ENCODE measurements around the gene C14orf132.
"Not testable (repeated sequence)": the region's sequence is repeated elsewhere in the genome, so short reads cannot be mapped to it uniquely, and the experiment has no call there.

Gene C14orf132

DNA sequence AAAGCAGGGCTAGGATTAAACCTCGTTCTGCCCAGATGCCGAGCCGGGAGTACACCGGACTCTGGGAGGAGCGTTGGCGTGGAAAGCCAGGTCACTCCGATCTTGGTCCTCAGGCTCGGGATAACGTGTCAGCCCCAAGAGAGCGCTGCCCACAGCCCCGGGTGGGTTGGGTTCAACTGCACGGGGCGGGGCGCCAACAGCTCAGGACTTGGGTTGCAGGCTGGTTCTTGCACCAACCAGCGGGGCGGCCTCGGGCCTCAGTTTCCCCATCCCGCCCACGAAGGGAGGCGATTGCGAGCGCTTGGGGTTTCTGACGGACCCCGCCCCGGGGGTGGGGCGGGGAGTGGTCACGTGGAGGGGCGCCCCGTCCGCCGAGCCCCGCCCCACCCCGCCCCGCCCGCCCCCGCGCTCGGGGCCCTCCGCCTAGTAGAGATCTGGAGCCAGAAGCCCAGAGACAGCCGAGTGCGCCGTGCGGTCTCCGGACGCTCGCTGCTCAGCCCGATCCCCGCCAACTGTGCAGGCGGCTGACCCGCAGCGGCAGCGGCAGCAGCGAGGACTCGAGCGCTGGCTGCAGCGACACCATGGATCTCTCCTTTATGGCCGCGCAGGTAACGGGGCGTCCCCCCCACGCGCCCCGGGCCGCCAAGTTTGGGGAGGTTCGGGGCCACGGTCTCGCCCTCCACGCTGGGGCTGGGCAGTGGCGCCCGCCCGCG lies at the start of gene C14orf132:
TSS of gene C14orf132 (plus strand) at position 443 of the 713 bp plus-strand sequence. CDS start at position 582, 139 bp downstream.
- DNase-seq = no peak

DNA sequence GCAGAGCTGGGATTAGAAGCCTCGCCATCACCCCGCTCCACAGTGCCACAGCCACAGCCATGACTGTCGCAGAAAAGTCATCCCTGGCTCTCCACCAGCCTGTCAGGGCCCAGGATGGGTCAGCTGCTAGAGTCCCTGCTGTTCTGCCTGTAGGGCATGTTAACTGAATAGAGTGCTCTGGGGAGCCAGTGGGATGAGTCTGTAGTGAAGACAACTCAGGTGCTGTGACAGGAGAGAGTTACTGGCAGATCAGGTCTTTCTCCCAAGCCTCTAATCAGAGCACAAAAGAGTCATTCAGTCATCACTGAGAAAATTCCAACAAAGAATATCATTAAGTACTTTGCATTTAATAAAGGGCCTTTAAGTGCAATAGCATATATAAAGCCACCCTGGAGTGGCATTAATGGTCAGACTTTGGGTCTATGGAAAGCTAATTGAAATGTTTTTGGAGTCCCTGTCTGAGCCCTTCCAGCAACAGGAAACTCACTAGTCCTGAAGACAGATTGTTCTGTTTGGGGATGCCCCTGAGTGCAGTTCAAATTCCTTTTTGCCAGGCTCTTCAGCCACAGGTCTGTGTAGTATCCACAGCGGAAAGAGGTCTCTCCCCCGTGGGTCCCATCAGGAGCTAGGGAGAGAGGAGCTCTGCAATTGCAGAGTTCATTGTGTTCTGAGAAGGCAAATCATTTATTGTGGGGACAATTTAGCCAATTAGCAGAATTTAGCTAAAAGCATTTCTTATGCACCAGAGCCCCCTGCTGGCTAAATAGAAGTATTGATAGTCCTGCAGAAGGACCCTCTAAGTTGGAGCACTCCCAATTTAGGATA lies 45.2 kb upstream of the C14orf132 start:
- DNase-seq = peak; percentile 16

DNA sequence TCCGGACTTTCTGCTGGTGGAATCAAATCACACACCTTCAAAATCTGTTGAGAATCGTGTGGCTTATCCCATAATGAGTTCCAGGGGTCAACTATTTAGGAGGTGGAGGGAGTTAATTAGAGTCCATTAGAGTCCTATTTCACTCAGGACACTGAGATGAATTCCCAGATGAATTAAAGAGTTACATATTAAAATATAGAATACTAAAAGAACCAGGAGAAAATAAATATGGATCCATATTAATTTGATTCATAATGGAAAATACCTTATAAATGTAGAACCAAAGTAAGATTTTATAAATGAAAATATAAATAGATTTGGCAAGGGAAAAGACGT lies 44.6 kb upstream of the C14orf132 start:
- DNase-seq = no peak

DNA sequence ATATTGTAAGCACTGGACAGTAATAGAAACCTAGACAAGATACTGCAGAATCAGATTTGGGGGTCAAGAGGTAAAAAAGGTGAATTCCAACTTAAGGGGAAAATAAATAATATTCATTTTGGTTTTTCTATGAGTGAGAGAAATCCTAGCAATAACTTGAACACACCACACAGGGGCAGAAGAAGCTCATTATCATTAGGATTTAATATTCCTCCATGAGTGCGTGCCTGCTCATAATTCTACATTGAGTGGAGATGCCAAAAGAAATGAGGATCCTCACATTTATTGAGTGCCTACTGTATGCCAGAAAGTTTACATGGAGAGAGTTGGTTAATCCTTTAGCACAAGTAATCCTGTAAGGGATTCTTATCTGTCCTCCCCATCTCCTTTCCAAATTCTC lies 40.5 kb upstream of the C14orf132 start:
- peak; percentile 31 for DNase-seq

DNA sequence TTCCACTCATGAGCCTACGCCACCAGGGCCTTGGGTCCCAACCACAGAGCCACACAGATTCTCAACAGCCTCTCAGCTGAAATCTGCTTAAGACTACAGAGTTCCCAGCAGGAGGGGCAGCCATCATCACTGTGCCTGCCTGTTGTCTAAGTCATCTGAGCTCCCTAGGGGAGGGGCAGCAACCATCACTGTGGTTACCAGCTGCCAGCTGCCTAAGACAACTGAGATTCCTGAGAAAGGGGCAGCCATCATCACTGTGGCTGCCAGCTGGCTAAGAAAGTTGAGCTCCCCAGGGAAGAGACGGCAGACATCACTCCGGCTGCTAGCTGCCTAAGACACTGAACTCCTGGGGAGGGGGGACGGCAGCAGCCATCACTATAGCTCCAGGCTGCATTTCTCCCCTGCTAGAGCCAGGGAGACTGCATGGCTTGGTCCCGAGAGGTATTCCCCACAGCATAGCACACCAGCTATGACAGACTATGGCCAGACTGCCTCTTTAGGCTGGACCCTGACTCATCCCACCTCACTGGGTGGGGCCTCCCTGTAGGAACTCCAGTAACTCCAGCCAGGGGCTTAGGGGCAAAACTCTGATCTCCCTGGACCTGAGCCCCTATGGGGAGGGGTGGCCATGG lies 37.2 kb upstream of the C14orf132 start:
- DNase-seq = peak; percentile 81

DNA sequence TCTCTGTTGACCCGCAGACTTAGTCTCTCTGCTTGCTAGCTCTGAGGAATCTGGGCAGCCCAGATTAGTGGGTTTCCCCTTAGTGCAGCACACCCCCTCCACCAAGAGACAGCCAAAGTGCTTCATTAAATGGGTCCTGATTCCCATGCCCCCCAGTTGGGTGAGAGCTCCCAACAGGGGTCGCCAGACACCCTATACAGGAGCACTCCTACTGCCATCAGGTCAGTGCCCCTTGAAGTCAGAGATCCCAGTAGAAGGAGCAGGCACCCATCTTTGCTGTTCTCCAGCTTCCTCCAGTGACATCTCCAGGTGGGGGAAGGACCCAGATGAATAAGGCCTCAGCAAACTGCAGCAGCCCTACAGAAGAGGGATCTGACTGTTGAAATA lies 36.7 kb upstream of the C14orf132 start:
- DNase-seq = no peak

DNA sequence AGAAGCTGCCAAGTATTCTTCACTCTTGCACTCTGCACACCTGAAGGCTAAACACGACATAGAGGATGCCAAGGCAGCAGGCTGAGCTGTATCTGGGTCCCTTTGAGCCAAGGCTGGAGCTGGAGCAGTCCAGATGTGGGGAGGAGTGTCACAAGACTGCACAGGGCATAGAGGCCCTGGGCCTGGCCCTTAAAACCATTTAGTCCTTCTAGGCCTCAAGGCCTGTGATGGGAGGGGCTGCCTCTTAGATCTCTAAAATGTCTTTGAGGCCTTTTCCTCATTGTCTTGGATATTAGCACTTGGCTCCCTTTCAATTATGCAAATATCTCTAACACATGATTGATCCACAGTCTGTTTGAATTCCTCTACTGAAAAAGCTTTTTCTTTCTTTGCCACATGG lies 28.0 kb upstream of the C14orf132 start:
- DNase-seq = no peak

DNA sequence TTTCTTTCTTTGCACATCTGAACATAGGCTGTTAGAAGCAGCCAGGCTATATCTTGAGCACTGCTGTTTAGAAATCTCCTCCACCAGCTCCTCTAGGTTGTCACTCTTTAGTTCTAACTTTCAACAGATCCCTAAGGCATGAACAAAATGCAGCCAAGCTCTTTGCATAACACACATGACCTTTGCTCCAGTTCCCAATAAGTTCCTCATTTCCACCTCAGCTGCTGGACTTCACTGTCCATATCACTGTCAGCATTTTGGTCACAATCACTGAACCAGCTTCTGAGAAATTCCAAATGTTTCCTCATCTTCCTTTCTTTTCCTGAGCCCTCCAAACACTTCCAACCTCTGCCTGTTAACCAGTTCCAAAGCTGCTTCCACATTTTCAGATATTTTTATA lies 27.6 kb upstream of the C14orf132 start:
- no peak for DNase-seq

DNA sequence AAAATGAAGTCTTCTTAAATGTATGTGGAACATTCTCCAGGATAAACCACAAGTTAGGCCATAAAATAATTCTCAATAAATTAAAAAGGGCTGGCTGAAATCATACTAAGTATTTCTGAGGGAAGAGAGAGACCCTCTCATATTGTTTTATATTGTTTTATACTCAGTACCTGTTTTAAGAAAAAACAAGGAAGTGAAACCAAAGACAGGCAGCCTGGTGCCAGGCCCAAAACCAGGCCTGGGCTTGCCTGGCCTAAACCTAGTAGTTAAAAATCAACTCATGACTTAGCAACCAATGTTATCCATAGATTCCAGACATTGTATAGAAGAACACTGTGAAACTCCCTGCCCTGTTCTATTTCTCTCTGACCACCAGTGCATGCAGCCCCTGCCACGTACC lies 26.4 kb upstream of the C14orf132 start:
- not testable (repeated sequence) for DNase-seq

DNA sequence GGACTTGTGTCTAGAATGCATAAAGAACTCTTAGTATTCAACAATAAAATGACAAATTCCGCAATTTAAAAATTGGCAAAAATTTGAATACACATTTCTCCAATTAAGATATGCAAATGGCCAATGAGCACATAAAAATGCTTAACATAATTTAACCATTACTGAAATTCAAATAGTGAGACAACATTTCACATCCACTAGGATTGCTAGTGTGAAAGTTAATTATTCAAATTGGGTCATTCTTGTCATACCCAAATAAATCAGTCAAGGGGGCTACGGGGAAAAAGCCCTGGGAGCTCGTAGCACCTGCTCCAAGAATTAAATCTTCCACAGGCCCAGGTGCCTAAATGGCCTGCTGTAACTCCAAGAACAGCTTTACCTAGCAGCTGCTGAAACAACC lies 25.0 kb upstream of the C14orf132 start:
- no peak for DNase-seq

DNA sequence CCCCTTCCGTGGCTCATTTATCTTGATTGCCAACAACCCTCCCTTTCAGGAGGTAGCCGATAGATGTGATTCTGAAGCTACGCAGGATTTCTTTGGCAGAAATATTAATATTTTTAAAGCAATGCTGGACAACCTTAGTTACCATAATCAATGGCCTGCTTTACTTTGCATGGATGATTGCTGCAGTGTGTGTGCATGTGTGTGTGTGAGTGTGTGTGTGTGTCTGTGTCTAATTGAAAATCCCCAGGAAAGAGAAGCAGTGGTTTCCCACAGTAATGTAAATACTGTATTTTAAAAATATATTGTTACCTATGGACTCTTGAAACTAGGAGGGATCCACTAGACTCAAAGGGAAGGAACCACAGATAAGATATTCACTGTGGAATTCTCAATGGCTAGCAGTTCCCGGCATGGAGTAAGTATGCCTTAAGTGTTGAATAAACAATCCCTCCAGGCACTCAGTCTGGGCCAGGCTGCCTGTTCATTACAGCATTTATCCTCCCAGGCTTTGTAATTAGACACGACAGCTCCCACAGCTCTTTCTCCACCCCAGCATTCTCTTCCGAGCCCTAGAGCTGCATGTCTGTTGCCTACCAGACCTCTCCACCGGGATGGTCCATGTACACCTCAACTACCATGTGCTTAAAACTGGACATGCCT lies 22.5 kb upstream of the C14orf132 start:
- peak; percentile 58 for DNase-seq

DNA sequence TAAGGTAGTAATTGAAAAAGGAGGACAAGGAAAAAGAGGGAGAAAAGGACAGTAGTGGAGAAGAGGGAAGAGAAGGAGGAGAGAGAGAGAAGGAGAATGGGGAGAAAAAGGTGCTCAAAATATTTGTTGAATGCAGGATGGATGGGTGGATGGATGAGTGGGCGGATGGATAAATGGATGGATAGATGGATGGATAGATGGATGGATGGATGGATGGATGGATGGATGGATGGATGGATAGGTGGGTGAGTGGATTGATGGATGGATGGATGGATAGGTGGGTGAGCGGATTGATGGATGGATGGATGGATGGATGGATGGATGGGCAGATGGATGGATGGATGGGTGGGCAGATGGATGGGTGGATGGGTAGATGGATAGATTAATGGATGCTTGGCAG lies 21.3 kb upstream of the C14orf132 start:
- DNase-seq = no peak

DNA sequence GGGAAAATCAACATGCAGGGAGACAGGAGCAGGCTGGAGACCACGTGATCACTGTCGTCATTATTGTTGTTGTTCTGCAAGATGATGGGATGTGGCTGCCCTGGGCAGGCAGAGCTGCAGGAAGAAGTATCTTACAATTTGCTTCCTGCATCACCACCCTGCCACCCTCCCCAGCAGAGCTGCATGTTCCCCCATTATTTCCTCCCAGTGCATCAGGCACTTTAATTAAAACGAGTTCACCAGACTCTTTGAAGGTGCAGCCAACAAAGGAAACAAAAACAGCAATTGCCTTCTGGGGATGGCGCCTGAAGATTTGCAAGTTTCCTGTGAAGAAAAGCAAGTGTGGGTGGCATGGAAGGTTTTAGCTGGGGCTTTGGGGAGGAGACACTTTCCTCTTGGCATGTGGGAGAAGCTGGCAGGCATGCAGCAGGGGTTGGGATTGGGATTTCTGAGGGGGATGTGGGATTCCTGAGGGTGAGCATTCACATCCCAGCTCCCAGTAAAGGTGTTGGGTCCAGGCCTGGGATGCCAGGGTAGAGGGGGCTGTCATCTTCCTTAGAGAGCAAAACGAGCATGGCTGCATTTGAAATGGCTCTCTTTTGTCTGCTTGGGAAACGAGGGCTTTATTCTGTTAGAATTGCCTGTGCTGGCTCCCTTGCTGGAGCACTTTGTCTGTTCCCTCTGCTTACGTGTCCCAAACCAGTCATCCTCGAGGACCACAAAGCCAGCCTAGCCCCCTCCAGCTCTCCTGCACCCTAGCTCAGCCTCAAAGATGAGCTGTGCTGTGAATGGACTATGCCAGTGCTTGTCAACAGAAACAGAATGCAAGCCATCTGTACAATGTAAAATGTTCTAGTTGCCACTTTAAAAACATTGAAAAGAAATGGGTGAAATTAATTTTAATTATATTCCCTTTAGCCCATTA lies 11.5 kb upstream of the C14orf132 start:
- no peak for DNase-seq

DNA sequence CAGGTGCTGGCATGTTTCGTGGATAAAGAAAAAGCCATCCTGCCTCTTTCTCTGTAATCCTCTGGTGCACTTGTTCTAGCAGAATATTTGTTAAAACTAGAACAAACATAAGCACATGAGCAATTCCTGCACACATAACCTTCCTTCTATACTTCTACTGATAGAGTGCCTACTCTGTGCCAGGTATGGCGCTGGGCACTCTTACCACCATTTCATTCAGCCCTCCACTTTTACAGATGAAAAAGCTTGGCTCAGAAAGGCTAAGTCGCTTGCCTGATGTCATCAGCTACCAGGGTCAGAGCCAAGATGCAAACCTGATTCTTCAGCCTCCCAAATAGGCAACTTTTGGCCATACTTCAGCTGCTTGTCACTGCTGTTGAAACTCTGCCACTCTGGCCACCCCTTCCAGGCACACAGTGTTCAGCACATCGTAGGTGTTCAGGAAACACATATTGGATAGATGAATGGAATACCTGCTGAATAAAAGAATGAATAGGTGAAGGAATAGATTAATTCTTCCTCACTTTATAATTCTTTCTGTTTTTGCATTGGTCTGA lies 10.0 kb upstream of the C14orf132 start:
- no peak for DNase-seq

DNA sequence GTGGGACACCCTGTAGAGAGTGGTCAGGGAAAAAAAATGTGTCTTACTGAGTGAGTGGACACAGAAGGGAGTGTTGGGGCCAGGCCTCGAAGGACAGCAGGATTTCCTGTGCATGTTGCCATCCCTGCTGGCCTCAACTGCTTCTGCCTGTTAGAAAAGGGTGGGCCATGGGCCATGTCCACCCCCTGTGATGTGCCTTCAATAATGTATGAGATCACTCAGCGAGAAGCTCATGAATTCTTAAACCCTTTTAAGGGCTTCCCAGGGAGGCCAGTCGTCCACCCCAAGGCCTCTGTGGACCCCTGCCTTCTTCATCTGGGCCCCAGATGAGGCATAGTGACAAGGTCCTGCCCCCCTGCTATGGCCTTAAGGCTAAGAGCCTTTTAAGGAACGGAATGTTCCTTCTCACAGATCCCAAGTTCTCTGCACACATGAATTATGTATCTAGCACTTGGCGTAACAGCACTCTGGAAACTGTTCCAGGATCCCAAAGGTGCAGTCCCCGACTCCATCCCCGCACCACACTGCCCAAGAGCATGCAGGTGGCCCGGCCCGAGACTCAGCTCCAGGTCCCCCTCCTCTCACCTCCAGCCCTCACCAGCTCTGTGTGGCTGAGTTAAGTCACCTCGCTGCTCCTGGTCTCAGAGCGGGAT lies 8.9 kb upstream of the C14orf132 start:
- no peak for DNase-seq

DNA sequence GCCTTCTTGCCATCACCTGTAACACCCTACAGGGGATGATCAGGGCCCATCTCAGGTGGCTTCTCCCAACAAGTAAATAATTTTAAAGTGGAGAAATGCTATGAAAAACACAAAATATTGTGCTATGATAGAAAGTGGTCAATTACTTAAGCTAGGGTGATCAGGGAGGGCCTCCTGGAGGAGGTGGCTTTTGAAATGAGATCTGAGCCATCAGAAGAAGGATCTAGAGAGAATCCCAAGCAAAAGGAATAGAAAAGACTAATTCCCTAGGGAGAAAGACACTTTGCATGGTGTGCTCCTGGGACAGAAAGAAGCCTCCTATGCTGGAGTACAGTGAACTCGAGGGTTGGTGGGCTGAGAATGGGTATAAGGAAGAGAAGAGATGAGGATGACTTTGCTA lies 7.5 kb upstream of the C14orf132 start:
- DNase-seq = no peak

DNA sequence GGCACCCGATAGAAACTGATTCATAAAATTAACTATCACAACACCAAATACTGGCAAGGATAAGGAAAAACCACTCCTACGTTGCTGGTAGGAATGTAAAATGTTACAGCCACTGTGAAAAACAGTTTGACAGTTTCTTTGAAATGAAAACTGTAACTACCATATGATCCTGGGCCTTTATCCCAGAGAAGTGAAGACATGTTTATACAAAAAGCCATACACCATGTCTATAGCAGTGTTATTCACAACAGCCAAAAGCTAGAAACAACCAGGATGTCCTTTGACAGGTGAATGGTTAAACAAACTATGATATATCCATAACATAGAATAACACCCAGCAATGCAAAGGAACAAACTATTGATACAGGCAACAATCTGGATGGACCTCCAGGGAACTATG lies 3.7 kb upstream of the C14orf132 start:
- DNase-seq = no peak

DNA sequence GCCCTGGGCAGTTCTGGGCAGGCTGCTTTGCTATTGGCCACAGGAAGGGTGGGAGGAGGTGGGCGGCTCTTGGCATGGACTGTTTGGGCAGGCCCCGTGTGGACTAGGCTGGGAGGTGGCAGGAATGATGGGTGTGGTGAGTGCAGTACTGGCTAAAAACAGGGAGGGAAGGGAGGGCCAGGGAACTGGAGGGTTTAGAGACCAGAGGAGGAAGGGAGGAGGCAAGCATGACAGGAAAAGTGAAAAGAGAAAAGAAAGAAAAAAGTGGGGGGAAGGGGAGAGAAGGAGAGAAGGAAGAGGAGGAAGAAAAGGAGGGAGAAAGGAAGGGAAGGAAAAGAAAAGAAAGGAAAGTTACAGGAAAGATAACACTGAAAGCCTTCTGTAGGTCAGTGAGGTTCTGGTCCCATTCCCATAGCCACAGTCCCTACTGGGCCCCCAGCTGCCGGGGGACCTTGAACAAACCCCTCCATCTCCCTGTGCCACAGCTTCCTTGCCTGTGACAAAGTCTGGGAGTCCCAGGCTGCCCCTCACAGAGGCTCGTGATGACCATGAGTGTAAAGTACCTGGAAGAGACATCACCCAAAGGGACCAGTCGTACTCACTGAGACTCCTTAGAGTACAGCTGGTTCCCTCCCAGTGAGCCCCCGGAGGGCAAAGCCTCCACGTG lies 1.1 kb upstream of the C14orf132 start:
- no peak for DNase-seq

DNA sequence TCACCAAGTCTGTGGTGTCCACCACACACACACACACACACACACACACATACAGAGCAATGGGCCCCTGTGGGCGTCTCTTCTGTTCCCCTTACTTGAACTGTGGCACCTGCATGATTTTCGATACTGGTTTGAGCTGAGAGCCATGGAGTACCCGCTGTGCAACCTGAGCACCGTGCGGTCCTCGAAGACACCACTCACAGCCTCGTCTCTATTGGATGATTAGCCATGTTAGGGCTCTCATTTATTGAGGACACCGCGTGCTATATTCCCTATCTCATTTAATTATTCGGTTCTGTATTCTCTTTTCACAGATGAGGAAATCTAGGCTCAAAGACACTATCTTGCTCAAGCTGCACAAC lies 623 bp upstream of the C14orf132 start:
- no peak for DNase-seq

DNA sequence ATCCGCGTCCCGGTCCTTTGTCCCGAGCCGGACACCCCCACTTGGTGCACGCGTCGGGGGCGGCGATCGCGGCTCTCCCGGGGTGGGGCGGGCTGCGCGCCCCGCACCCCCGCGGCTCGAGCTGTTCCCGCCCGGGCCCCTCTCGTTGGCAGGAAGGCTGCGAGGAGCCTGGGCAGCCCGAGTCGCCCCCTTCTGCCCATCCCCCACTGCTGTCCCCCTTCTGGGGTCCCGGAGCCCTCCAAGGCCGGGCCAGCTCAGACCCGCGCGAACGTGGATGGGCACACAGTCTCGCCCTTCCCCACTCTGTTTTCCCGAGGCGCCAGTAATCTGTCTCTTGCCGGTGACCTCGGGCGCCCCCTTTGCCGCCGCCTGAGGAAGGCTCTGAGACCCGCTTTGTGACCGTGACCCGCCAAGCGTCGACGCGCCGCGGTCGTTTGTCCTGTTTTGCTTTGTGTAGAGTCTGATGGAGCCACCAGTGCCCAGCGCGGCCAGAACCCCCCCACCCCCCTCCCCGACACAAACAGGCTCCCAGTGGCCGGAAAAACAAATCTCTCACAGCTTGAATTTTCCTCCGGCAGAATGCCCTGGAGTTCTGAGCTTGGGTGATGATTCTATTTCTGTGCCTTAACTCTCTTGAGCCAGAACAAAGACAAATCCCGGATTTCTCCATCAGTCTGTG lies 610 bp downstream of the C14orf132 start:
- no peak for DNase-seq
